Midbrain (tissue), 1 donor: ENCODE data around the gene PLBD2.
A peak's percentile ranks its signal among the peaks of the same experiment; 100 is the strongest.
"Not testable (repeated sequence)": the region's sequence is repeated elsewhere in the genome, so short reads cannot be mapped to it uniquely, and the experiment has no call there.

Source experiments
- DNase-seq: peaks from one replicate; lab custom pipeline; 2025; lab: John Stamatoyannopoulos, UW

The PLBD2 gene

DNA sequence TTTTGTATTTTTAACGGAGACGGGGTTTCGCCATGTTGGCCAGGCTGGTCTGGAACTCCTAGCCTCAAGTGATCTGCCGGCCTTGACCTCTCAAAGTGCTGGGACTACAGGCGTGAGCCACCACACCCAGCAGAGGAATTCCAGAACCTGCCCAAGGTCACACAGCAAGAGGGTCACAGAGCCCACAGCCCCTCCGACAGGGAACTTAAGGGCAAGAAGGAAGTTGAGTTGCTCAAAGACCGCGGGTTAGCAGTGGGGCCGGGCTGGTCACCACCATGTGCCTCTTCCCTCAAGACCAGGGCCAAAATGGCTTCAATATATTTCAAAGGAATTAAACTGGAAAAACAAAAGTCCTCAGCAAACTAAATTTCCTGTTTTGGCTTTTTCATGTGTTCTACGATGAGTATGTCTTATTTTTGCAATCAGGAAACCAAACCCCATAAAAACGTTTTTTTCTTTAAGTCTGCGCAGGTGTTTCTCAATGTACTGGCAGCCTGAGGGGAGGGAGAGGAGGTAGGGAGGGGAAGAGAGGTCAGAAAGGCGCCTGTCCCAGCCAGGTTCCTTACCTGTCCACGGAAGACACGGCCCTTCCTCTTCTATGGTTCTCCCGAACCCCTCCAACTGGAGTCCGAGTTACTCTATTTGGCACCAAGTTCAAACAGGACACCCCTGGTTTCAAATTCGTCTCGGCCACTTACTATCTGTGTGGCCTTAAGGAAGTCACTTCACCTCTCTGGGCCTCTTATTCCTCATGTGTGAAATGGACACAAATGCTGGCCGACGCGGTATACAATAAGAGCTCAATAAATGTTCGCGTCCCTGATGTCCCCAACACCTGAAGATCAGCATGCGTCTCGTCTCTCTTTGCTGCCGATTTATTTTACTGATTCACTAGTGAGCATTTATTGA, 24.3 kb upstream of the PLBD2 start:
- no peak for DNase-seq

DNA sequence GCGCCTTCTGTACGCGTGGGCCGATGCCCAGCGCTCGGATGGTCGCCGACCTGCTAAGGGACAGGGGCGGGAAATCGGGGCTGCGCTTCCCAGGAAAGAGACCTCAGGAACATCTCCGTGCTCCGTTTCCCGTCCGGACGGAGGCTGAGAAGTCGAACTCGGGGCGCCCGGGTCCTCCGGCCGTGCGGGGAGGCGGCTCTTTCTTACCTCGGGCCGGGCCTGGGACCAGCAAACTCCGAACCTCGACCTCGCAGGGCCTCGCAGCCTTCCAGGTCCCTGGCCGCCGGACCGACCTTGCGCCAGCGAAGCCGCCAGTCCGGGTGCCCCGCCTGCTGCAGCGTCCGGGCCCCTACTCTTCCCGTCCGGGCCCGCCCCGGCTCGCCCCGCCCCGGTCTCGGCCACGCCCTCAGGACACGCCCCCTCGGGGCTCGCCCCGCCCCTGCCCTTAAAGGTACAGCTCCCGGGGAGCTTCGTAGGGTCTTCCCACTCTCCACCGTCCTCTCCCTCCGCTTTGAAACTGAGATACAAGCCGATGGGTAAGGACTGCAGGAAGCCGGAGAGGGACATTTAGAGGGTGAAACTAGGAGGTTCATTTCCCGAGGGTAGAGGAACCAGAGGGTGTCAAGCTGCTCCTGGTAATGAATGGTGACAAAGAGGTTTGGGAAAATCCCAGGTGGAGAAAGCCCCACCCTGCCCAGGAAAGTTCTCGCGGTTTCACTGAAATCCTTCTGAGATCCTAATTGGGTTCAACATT, 23.4 kb upstream of the PLBD2 start, which contains the start of gene SLC8B1:
TSS of gene SLC8B1 (minus strand) at position 324 of the 754 bp plus-strand sequence. CDS start 2,231 bp downstream, outside the sequence.
- peak; percentile 89 for DNase-seq

DNA sequence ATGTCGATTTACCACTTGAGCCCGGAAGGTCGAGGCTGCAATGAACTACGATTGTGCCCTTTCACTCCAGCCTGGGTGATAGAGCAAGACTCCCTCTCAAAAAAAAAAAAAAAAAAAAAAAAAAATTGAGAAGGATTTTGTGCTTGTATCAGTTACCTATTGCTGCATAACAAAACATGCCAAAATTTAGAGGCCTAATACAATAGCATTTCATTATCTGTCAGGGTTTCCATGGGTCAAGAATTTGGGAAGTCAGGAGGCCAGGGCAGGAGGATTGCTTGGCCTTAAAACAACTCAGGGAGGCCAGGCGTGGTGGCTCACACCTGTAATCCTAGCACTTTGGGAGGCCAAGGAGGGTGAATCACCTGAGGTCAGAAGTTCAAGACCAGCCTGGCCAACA, 18.8 kb upstream of the PLBD2 start:
- DNase-seq: no peak

DNA sequence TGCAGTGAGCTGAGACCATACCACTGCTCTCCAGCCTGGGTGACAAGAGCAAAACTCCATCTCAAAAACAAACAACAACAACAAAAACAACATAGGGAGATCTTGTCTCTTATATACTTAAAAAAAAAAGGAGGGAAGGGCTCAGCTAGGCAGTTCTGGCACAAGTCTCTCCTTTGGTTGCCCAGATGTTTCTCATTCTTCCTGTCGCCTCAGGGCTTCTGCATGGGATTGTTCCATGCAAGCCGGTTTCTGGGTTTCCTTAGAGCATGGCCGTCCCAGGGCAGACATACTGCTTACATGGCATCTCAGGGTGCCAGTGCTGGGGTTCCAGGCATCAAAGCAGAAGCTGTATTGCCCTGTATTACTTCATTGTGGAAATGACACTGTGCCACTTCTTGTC, 18.3 kb upstream of the PLBD2 start:
- DNase-seq: no peak

DNA sequence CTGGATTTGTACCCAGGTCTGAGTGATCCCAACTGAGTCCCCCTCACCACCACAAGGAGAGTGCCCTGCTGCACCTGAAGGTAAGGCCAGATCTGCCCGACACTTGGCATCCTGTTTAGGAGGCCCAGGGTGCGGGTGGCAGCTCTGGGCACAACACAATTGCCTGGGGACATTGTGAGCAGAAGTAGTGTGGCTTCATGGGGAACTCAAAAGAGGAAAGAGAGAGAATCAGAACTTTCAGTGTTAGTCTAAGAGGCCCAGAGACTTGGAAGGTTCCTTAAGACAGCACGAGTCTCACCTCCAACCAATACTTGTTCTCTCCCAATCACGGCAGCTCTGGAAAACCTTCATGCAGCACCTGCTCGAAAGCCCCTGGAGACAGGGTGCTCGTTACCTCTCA, 16.9 kb upstream of the PLBD2 start:
- DNase-seq: no peak

DNA sequence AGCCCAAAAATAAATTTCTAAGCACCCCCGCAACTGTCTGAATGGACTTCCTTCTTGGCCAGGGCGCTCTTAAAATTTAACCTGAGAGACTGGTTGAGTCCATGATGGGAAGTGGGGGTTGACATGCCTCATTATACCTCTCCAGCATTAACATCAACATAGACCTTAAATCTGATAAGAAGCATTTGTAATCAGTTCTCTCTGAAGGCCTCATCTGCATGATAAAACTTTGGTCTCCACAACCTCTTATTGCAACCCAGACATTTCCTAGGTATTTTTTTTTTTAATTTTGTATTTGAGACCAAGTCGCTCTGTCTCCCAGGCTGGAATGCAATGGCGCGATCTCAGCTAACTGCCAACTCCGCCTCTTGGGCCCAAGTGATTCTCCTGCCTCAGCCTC, 13.1 kb upstream of the PLBD2 start:
- DNase-seq: no peak

DNA sequence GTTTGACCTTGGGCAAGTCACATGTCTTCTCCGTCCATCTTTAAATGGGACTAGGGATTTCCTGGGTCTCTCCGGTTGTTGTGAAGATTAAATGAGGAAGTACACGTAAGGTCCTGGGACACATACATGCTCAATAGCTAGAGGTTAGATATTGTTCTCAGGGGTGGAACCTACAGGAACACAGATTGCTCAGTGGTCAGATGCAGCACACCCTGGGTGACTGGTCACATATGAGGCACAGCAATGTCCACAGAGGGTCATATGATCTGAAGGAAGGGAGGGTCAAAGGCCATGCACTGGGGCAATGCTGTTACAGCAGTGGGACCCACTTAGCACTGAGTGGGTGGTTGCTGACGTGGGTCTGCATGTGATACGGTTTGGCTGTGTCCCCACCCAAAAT, 12.0 kb upstream of the PLBD2 start:
- DNase-seq: no peak

DNA sequence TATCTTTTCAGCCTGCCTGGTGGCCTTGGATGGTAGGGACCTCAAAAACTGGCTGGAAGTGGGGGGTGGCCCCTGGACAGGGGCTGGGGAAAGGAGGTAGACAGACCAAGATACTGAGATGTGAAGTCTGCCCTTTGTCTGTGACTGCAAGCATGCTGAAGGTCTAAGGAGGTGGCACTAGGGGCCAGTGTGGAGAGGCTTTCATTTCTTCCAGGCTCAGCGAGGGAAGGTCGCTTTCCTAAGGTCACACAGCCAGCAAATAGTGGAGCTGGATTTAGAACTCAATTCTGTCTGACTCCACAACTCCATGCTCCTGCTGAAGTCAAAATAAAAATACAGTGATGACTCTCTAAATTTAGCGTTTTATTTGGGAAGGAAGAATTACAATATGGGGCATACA, 11.3 kb upstream of the PLBD2 start:
- DNase-seq: no peak

DNA sequence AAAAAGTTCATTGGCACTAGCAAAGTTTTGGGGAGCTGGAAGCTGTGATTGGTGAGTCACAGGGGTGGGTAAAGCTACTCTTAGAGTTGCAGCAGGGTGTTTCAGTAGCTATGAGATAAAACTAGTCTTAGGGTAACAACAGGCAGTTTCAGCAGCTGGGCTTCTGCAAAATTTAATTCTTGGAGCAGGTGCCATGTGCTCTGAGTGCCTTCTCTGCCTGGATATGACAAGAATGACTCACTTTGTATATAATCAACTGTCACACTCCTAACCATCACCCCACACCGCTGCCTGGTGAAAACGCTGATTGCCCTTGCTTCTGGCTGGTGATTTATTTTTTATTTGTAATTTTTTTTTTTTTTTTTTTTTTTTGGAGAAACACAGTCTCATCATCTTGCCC, 10.5 kb upstream of the PLBD2 start:
- DNase-seq: no peak

DNA sequence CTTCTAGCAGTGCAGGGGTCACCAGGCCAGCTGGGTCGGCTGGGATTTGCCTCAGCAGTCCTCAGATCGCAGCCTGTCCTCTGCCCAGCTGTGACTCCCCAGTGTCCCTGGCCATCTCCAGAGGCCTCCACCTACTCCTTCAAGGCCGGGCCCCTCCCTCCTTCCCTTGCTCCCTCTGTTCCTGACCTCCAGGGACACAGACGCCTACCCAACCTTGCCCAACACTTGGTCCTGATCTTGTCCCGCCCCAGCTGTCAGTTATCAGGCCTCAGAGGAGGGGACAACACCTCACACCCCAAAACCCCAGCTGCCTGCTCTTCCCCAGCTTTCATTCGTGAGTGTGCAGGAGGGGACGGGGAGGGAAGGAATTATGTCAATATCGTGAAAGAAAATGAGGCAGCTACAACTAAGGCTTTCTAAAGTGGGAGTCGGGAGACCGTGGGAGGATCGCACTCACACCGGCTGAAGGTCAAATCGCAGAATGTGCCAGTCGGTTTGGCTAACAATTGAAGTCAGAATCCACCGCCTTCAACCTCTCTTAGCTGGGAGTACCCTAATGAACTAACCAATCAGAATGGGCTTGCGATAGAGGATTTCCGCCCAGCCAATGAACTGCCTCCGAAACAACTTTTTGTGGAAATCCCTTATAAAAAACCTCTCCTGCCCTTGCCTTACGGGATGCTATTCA, 9.4 kb upstream of the PLBD2 start:
- no peak for DNase-seq

DNA sequence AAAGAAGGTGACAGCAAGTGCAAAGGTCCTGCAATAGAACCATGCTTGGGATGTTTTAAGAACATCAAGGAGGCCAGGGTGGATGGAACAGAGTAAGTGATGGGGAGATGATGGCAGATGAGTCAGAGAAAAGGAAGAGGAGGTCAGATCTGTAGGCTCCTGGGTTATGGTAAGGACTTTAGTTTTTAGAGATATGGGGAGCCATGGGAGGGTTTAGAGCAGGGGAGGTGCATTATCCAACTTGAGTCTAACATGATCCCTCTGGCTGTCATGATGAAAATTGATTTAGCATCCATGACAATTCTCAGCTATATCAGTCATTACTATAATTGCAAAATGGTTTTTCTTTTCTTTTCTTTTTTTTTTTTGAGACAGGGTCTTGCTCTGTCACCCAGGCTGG, 7.3 kb upstream of the PLBD2 start:
- DNase-seq: no peak

DNA sequence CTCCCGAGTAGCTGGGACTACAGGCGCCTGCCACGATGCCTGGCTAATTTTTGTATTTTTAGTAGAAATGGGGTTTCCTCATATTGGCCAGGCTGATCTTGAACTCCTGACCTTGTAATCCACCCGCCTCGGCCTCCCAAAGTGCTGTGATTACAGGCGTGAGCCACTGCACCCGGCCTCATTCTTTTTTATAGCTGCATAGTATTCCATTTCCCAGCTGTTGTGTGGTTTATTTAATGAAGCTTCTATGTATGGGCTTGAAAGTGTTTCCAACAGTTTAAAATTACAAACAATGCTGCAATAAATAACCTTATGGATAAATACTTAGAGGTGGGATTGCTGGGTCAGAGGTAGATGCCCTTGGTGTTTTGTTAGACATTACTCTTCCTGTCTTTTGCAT, 4.2 kb upstream of the PLBD2 start:
- DNase-seq: not testable (repeated sequence)

DNA sequence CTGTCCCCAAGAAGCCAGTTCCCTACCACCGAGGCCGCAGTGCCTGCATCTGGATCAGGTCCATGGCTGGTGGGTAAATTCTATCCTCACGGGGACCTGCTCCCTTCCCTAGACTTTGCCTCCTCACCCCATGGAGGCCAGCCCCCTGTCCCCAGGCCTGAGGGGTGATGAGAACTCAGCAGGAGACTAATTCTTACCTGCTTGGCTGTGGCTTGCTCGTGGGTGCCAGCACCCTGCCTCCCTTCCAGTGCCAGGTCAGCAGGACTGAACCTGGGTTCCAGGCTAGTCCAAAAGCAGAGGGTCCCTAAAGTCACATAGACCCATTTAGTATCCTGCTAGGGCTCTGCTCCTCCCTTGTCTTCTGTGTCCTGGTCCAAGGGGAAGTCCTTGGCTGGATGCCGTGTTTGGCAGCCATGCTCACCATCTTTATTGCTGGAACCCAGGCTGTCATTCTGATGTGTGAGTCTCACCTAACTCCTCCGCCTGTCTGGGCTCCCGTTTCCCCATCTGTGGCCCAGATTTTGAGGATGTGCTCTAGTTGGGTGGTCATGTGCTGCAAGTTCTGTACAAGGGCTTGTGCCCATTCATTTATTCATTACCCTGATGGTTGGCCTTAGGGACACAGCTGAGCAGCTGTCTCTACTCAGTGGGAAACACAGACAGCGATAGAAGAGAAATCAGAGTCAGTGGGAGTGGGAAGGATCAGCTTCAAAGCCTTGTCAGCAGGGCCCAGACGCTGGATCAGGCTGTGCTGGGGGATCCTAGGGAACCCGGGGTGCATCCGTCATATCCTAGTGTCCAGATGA, 949 bp downstream of the PLBD2 start:
- peak; percentile 49 for DNase-seq

DNA sequence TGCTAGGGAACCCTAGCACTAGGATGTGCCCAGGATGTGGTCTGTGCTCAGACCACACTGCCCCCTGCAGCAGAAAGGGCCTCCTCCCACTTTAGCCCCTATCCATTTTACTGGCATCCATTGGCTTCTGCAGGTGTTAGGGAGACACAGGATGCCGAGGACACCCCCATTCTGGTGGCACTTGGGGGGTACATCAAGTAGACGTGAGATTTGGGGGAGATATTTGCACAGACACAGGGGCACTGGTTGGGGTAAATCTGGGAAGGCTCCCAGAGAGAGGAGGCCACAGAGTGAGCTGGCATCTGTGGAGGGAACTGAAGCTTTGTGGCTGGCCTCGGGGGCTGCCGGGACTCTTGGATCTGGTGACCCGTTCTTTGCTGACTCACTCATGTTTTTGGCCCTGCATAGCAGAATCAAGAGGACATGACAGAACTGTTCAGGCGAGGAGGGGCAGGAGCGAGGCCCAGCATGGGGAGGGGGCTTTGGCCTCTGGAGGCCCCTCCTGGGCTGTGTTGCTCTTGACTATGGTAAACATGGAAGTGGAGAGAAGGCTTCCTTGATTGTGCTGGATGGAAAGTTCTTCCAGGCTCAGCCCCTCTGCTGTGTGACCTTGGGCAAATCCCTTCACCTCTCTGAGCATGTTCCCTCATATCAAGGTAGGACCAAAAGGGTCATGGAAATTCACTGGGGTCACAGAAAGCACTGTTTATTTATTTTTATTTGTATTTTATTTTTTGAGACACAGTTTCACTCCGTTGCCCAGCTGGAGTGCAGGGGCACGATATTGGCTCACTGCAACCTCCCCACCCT, 1.8 kb downstream of the PLBD2 start:
- no peak for DNase-seq

DNA sequence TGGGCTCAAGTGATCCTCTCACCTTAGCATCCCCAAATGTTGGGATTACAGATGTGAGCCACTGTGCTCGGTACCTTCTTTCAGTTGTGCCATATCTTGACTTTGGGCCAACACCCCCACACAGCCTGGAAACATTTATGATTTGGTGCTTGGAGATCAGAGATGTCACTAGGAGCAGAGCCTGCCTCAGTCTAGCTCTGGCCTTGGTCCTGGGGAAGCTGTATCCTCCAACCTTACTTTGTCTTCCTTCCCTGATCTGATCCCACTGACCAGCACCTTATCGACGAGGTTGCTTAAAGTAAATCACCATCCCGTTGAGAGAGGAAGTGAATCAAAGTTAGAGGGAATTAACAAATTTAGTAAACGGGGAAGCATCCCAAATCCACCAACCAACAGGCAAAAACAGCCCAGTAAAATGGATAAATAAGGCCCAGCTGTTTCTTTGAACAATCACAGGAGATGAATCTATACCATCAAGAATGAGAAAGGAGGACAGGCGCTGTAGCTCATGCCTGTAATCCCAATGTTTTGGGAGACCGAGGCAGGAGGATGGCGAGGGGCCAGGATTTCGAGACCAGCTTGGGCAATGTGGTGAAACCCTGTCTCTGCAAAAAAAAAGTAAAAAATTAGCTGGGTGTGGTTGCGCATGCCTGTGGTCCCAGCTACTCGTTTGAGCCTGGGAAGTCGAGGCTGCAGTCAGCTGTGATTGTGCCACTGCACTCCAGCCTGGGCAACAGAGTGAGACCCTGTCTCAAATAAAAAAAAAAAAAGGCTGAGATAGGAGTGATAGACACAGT, 3.4 kb downstream of the PLBD2 start:
- no peak for DNase-seq

DNA sequence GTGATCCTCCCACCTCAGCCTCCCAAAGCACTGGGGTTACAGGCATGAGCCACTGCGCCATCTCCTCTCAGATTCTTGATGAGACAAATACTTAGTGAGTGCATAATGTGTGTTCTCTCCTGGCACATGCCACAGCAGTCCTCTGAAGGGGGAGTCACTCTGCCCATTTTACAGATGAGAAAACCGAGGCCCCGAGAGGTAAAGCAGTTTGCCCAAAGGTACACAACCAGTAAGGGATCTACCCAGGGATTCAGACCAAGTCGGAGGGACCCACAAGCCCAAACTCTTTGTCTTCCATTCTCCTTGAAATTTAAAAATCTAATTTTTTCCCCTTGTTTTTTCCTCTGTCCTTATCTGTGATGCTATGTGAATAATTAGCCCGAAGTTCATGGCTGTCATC, 6.3 kb downstream of the PLBD2 start:
- DNase-seq: no peak

DNA sequence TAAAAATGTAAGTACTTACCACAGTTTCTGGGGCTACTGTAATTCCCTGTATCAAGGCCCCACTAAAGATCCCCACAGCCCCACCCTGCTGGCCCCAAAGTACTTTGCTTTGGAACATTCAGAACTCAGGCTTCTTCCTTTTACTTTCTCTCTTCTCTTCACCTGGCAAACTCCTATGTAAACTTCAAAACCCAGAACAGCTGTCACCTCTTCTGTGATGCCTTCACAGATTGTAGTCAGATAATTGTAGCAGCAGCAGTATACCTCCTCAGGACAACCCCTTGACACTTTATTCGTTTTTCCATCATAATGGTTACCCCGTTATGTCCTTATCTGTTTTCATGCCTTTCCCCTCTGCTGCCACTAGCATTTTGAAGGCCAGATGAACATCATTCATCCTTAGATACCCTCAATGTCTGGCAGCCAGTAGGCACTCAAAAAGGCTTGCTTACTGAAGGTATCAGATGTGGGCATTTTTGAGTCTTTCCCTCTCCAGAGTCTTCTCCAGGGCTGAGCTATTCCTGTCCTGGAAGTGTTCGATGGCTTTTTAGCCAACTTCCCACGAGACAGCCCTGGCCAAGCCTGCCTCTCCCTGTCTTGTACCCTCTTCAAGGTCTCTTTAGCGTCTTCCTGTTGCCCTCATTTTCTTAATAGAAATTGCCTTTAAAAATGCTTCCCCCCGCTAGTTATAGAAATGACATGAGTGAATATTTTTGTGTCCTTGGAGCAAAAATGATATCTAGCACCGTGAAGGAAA, 7.4 kb downstream of the PLBD2 start:
- no peak for DNase-seq

DNA sequence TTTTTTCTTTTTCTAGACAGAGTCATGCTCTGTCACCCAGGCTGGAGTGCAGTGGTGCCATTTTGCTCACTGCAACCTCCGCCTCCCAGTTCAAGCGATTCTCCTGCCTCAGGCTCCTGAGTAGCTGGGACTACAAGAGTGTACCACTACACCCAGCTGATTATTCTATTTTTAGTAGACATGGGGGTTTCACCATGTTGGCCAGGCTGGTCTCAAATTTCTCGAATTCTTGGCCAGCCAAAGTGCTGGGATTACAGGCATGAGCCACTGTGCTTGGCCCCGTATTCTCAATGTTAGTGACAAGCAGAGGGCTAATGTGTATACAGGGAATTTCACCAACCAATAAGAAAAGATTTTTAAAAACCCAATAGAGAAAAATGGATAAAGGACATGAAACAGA, 8.4 kb downstream of the PLBD2 start:
- no peak for DNase-seq

DNA sequence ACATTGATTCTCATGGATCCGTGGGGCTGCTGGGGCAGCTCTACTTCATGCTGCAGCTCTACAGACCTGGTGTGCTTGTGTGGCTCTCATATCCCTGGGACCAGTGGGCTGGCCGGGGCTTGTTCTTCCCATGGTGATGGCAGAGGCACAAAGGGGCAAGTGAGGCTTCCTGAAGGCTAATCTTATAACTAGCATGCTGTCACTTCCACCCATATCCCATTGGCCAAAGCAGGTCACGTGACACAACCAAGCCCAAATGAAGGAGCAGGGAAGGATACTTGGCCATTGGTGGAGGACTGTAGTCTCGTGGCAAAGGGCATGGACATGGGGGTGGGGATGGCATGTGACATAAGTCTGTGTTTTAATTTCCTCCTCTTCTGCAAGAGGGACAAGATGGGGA, 9.9 kb downstream of the PLBD2 start:
- DNase-seq: no peak
